ENCODE data around the gene GRPR. TPM values are rescaled to one million over a fixed set of nuclear protein-coding genes. Genes with fewer than 3 reads are reported as not detected.

The GRPR gene
- total RNA-seq, 2 experiments from 2014 or later, result 0.20 to 0.22 TPM

DNA sequence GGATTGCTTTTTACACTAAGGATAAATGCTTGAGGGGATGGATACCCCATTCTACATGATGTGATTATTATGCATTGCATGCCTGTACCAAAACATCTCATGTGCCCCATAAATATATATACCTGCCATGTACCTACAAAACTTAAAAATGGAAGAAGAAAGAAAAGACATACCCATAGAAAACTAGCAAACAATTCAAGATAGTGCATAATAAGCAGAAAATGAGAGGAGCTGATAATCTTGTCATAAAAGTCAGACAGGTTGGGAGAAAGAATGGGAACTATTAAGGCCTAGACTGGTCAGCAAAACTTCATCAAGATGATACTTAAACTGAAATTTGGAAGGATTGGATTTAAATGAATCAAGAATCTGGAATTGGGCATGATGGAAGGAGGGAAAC lies 22.3 kb downstream of the GRPR start:
- DNase-seq (no peak), ATAC-seq (ENCODE audit: poor library complexity) (no peak)
- no peak overlapping the region for H3K27ac ChIP-seq (ENCODE audit: low read depth in 1 of 2, low read length in 2 of 2)
- Mint-ChIP-seq H3K27me3 (peaks cover 22% of the 10 kb centered on the region), H3K9me3 (no peaks in the 10 kb centered on the region), H3K36me3 (ENCODE audit: low read depth) (no peaks in the 10 kb centered on the region), H3K27ac (no peak overlapping the region), H3K4me3 (no peak overlapping the region), H3K4me1 (ENCODE audit: low read depth) (no peaks in the 10 kb centered on the region)
- H3K4me1 ChIP-seq (ENCODE audit: insufficient read depth, low read length), result no peaks in the 10 kb centered on the region
- intact Hi-C loops (cut with DNase I, micrococcal nuclease), result no loop called here
- ChIA-PET POLR2A (no interaction called here), CTCF (no interaction called here)
- H3K36me3 ChIP-seq (ENCODE audit: insufficient read depth, low read length), result no peaks in the 10 kb centered on the region
- H3K27me3 ChIP-seq (ENCODE audit: control insufficient read depth in 1 of 2, insufficient read depth in 2 of 2, low read length in 2 of 2), result no peaks in the 10 kb centered on the region
- no peaks in the 10 kb centered on the region for H3K9me3 ChIP-seq (ENCODE audit: control insufficient read depth in 1 of 2, insufficient read depth in 1 of 2, low read length in 2 of 2)
- TF ChIP-seq, protein P1, sequence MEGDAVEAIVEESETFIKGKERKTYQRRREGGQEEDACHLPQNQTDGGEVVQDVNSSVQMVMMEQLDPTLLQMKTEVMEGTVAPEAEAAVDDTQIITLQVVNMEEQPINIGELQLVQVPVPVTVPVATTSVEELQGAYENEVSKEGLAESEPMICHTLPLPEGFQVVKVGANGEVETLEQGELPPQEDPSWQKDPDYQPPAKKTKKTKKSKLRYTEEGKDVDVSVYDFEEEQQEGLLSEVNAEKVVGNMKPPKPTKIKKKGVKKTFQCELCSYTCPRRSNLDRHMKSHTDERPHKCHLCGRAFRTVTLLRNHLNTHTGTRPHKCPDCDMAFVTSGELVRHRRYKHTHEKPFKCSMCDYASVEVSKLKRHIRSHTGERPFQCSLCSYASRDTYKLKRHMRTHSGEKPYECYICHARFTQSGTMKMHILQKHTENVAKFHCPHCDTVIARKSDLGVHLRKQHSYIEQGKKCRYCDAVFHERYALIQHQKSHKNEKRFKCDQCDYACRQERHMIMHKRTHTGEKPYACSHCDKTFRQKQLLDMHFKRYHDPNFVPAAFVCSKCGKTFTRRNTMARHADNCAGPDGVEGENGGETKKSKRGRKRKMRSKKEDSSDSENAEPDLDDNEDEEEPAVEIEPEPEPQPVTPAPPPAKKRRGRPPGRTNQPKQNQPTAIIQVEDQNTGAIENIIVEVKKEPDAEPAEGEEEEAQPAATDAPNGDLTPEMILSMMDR (IDR thresholded peaks at IDR 0.05), result no peak
- H3K4me3 ChIP-seq (ENCODE audit: low read length), result no peak overlapping the region

DNA sequence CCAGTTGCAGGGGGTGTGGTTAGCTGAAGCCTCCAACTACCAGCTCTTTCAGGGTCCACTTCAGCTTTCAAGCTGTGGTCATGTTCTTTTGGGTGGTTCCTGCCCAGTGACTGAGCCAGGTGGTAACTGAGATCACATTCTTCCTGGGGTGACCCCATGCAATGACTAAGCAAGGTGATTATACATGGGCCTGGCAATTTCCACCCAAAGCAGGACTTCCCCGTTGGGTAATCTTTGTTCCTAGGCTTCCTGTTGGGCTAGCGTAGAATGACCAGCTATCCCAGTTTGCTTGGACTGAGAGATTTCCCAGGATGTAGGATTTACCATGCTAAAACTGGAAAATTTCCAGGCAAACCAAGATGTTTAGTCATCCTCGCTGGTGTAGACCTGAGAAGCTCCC lies 25.5 kb downstream of the GRPR start:
- Histone ChIP-seq H3K36me3 (ENCODE audit: insufficient read depth, low read length) (no peaks in the 10 kb centered on the region), H3K4me1 (ENCODE audit: insufficient read depth, low read length) (no peaks in the 10 kb centered on the region), H3K27ac (ENCODE audit: low read depth in 1 of 2, low read length in 2 of 2) (no peak overlapping the region), H3K4me3 (ENCODE audit: low read length) (no peak overlapping the region), H3K27me3 (ENCODE audit: control insufficient read depth in 1 of 2, insufficient read depth in 2 of 2, low read length in 2 of 2) (no peaks in the 10 kb centered on the region), H3K9me3 (ENCODE audit: control insufficient read depth in 1 of 2, insufficient read depth in 1 of 2, low read length in 2 of 2) (no peaks in the 10 kb centered on the region)
- Mint-ChIP-seq H3K4me1 (ENCODE audit: low read depth) (no peaks in the 10 kb centered on the region), H3K9me3 (no peaks in the 10 kb centered on the region), H3K27ac (no peak overlapping the region), H3K36me3 (ENCODE audit: low read depth) (no peaks in the 10 kb centered on the region), H3K4me3 (no peak overlapping the region), H3K27me3 (peaks cover 11% of the 10 kb centered on the region)
- CTCF ChIA-PET, result interaction anchor here (0.7 kb wide), 1 partner anchor 10 kb away, joined by 5 read pairs; no protein-coding TSS in a partner anchor
- DNase-seq, result no peak
- POLR2A ChIA-PET, result no interaction called here
- intact Hi-C loops (cut with DNase I, micrococcal nuclease), result no loop called here
- TF ChIP-seq, protein P1 (IDR thresholded peaks at IDR 0.05), result no peak
- ATAC-seq (ENCODE audit: poor library complexity), result no peak

DNA sequence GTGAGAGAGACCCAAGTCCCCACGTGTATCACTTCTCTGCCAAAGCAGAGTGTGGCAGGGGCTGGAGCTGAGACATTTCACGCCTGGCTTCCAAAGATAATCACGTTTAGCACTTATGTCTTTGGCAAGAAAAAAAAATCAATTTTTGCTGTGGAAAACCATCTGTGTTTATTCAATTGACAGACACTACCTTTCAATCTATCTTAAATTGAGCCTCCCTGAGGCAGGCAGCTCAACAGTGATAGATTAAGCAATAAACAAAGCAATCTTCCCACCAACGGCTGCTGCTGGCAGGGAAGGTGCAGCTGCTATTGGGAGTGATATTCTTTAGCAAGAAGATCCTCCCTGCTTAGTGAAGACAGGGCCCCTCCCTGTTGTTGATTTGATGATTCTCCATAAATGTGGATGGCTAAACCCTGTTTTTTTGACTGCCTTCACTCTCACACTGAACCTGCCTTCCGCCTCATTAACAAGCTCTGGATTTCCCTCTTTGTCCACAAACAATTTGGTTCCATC lies 32.3 kb downstream of the GRPR start:
- POLR2A ChIA-PET, result no interaction called here
- ATAC-seq (ENCODE audit: poor library complexity) (no peak), DNase-seq (no peak)
- Histone ChIP-seq H3K4me3 (ENCODE audit: low read length) (no peak overlapping the region), H3K36me3 (ENCODE audit: insufficient read depth, low read length) (no peaks in the 10 kb centered on the region), H3K27me3 (ENCODE audit: control insufficient read depth in 1 of 2, insufficient read depth in 2 of 2, low read length in 2 of 2) (no peaks in the 10 kb centered on the region), H3K9me3 (ENCODE audit: control insufficient read depth in 1 of 2, insufficient read depth in 1 of 2, low read length in 2 of 2) (no peaks in the 10 kb centered on the region), H3K4me1 (ENCODE audit: insufficient read depth, low read length) (no peaks in the 10 kb centered on the region), H3K27ac (ENCODE audit: low read depth in 1 of 2, low read length in 2 of 2) (no peak overlapping the region)
- Mint-ChIP-seq H3K27me3 (no peaks in the 10 kb centered on the region), H3K9me3 (no peaks in the 10 kb centered on the region), H3K4me1 (ENCODE audit: low read depth) (no peaks in the 10 kb centered on the region), H3K27ac (no peak overlapping the region), H3K4me3 (no peak overlapping the region), H3K36me3 (ENCODE audit: low read depth) (no peaks in the 10 kb centered on the region)
- TF ChIP-seq, protein P1 (IDR thresholded peaks at IDR 0.05), result no peak
- intact Hi-C loops (cut with DNase I, micrococcal nuclease), result no loop called here
- CTCF ChIA-PET, result interaction anchor here (0.7 kb wide), 1 partner anchor 287 kb away, joined by 4 read pairs; no protein-coding TSS in a partner anchor

All from CD4-positive, alpha-beta T cell (primary cell).